HCT116 (cell line): Measurements from ENCODE around the gene HAVCR2. TPM values are rescaled to one million over a fixed set of nuclear protein-coding genes. Genes with fewer than 3 reads are reported as not detected.

Source experiments
- ATAC-seq: fragments of 200-7000 bp; cut with Tn5 transposase; 2 replicates; pipeline ENCODE4 v1.9.1; 2020; ENCODE audit warnings: mild to moderate bottlenecking, moderate library complexity
- BruUV-seq: library from RNA; stranded (reverse); fragments of 400-500 nt; replicated peaks from 2 replicates; lab custom pipeline; 2021; lab: Mats Ljungman, UMichigan
- CTCF ChIA-PET: fragments of 300-600 bp; sonication (Branson Sonifier 250); formaldehyde crosslinking; loops from one replicate; lab custom pipeline; 2021; ENCODE audit warnings: antibody characterized with exemption; lab: Charles Lee
- POLR2A ChIA-PET: fragments of 300-600, 350-600 bp; sonication (Branson Sonifier 250); formaldehyde crosslinking; loops from one replicate; lab custom pipeline; 2021; ENCODE audit warnings: antibody characterized with exemption; lab: Charles Lee
- RAD21 ChIA-PET, 2 experiments: fragments of 300-600 bp; sonication (Branson Sonifier 250); formaldehyde crosslinking; loops; one replicate each; lab custom pipeline; 2023; ENCODE audit warnings: low total read pairs in 2 of 2; ENCODE audit not compliant: uncharacterized antibody in 2 of 2, unreplicated experiment in 2 of 2, low non-redundant PET in 1 of 2; lab: Charles Lee
- DNase-seq: peaks from one replicate; pipeline ENCODE4 v3.0.0-alpha.2; 2010; ENCODE audit warnings: low read depth, low spot score
- H2AFZ ChIP-seq: fragments of 200-600 bp; shearing (Covaris generic), sonication (generic); 2 replicates; pipeline ENCODE4 v1.6.1; 2017; ENCODE audit warnings: low read depth, mixed run types, mixed read lengths, antibody characterized with exemption, low read length; ENCODE audit not compliant: poor library complexity, severe bottlenecking
- H3K27ac ChIP-seq: 2 replicates; pipeline ENCODE4 v1.5.1; 2012; ENCODE audit warnings: low read depth, low read length
- H3K27me3 ChIP-seq: fragments of 200-600 bp; sonication (generic); 2 replicates; pipeline ENCODE4 v1.6.1; 2016; ENCODE audit warnings: mixed run types, low read length, mixed read lengths; ENCODE audit not compliant: insufficient read depth
- H3K36me3 ChIP-seq, 2 experiments: fragments of 200-500 bp in 1 of 2; fragments of 200-600 bp in 1 of 2; sonication (Bioruptor generic) in 1 of 2; sonication (generic) in 1 of 2; 2 replicates each; pipeline versions ENCODE4 v1.5.1 to v1.6.1; 2014 to 2016; ENCODE audit warnings: low read length in 2 of 2, inconsistent platforms in 1 of 2, mixed read lengths in 1 of 2, mixed run types in 1 of 2; ENCODE audit not compliant: insufficient read depth in 2 of 2, control insufficient read depth in 1 of 2
- H3K4me1 ChIP-seq, 2 experiments: fragments of 200-600 bp in 1 of 2; sonication (generic) in 1 of 2; 2 replicates each; pipeline versions ENCODE4 v1.5.1 to v1.6.1; 2012 to 2017; ENCODE audit warnings: low read length in 2 of 2, inconsistent platforms in 1 of 2, mild to moderate bottlenecking in 1 of 2, mixed read lengths in 1 of 2, mixed run types in 1 of 2, moderate library complexity in 1 of 2; ENCODE audit not compliant: insufficient read depth in 2 of 2, control insufficient read depth in 1 of 2
- H3K4me2 ChIP-seq: fragments of 200-600 bp; sonication (generic); 2 replicates; pipeline ENCODE4 v1.6.1; 2017; ENCODE audit warnings: mixed run types, low read length, mixed read lengths
- H3K4me3 ChIP-seq, 2 experiments: fragments of 200-600 bp in 1 of 2; sonication (generic) in 1 of 2; replicated peaks in 1 of 2; 2 replicates each; pipeline ENCODE4 v1.5.1; 2011 to 2016; ENCODE audit warnings: low read length in 2 of 2, control low read depth in 1 of 2, low read depth in 1 of 2, mild to moderate bottlenecking in 1 of 2, mixed read lengths in 1 of 2, mixed run types in 1 of 2
- H3K79me2 ChIP-seq: fragments of 200-600 bp; sonication (generic); 2 replicates; pipeline ENCODE4 v1.6.1; 2017; ENCODE audit warnings: mild to moderate bottlenecking, mixed run types, low read length, moderate library complexity, mixed read lengths; ENCODE audit not compliant: insufficient read depth
- H3K9ac ChIP-seq: fragments of 200-600 bp; sonication (generic); 2 replicates; pipeline ENCODE4 v1.6.1; 2016; ENCODE audit warnings: low read length, mixed read lengths
- H3K9me2 ChIP-seq: fragments of 200-600 bp; sonication (generic), shearing (Covaris generic); 2 replicates; pipeline ENCODE4 v1.6.1; 2017; ENCODE audit warnings: mixed run types, mild to moderate bottlenecking, moderate library complexity; ENCODE audit not compliant: insufficient read depth
- H3K9me3 ChIP-seq, 2 experiments: fragments of 200-500 bp in 1 of 2; fragments of 200-600 bp in 1 of 2; sonication (Bioruptor generic) in 1 of 2; sonication (generic) in 1 of 2; 2 replicates each; pipeline ENCODE4 v1.6.1; 2014 to 2017; ENCODE audit warnings: low read length in 2 of 2, mixed read lengths in 2 of 2, inconsistent platforms in 1 of 2, low read depth in 1 of 2, mild to moderate bottlenecking in 1 of 2, mixed run types in 1 of 2, moderate library complexity in 1 of 2; ENCODE audit not compliant: control insufficient read depth in 1 of 2, insufficient read depth in 1 of 2
- H4K20me1 ChIP-seq: fragments of 200-600 bp; sonication (generic), shearing (Covaris generic); 2 replicates; pipeline ENCODE4 v1.6.1; 2017; ENCODE audit warnings: mixed run types, mild to moderate bottlenecking, moderate library complexity; ENCODE audit not compliant: insufficient read depth
- CBX3 ChIP-seq: IDR thresholded peaks from 2 replicates; pipeline ENCODE4 v1.6.1; 2012; ENCODE audit warnings: low read depth
- CEBPB ChIP-seq: IDR thresholded peaks from 2 replicates; pipeline ENCODE4 v1.6.1; 2012; ENCODE audit warnings: low read depth
- CTCF ChIP-seq, 3 experiments: fragments of 200-600 bp in 1 of 3; sonication (generic) in 1 of 3; IDR thresholded peaks in 2 of 3; conservative IDR thresholded peaks in 1 of 3; 2 replicates each; pipeline ENCODE4 v1.5.1; 2012 to 2017; ENCODE audit warnings: low read depth in 2 of 3, low read length in 2 of 3, antibody characterized with exemption in 1 of 3, borderline replicate concordance in 1 of 3, control low read depth in 1 of 3, mild to moderate bottlenecking in 1 of 3, mixed read lengths in 1 of 3, mixed run types in 1 of 3, moderate library complexity in 1 of 3; ENCODE audit not compliant: insufficient read depth in 1 of 3
- EGR1 ChIP-seq: IDR thresholded peaks from 2 replicates; pipeline ENCODE4 v1.6.1; 2012; ENCODE audit warnings: low read depth
- EZH2phosphoT487 ChIP-seq: fragments of 200-600 bp; IDR thresholded peaks from 2 replicates; pipeline ENCODE4 v1.6.1; 2018; ENCODE audit warnings: antibody characterized with exemption, borderline replicate concordance
- FOSL1 ChIP-seq: IDR thresholded peaks from 2 replicates; pipeline ENCODE4 v1.6.1; 2012; ENCODE audit warnings: low read depth
- JUND ChIP-seq: IDR thresholded peaks from 2 replicates; pipeline ENCODE4 v1.6.1; 2012
- MAX ChIP-seq: IDR thresholded peaks from 2 replicates; pipeline ENCODE4 v1.6.1; 2012
- POLR2AphosphoS5 ChIP-seq: IDR thresholded peaks from 2 replicates; pipeline ENCODE4 v1.6.1; 2011; ENCODE audit warnings: mild to moderate bottlenecking, low read depth, low read length, moderate library complexity
- RAD21 ChIP-seq: IDR thresholded peaks from 2 replicates; pipeline ENCODE4 v1.6.1; 2012; ENCODE audit warnings: low read depth, mild to moderate bottlenecking
- SIN3A ChIP-seq: IDR thresholded peaks from 2 replicates; pipeline ENCODE4 v1.6.1; 2012; ENCODE audit warnings: low read depth
- SP1 ChIP-seq: IDR thresholded peaks from 2 replicates; pipeline ENCODE4 v1.6.1; 2012; ENCODE audit warnings: low read depth
- SRF ChIP-seq: IDR thresholded peaks from 2 replicates; pipeline ENCODE4 v1.6.1; 2012; ENCODE audit warnings: low read depth
- TCF7L2 ChIP-seq: IDR thresholded peaks from 2 replicates; pipeline ENCODE4 v1.7.0; 2011; ENCODE audit warnings: borderline replicate concordance, inconsistent platforms; ENCODE audit not compliant: insufficient read depth, insufficient read length; ENCODE audit errors: extremely low read depth
- YY1 ChIP-seq: IDR thresholded peaks from 2 replicates; pipeline ENCODE4 v1.6.1; 2011; ENCODE audit warnings: low read length, low read depth, moderate library complexity, mild to moderate bottlenecking; ENCODE audit not compliant: insufficient replicate concordance; ENCODE audit errors: extremely low read depth
- ZBTB33 ChIP-seq: IDR thresholded peaks from 2 replicates; pipeline ENCODE4 v1.6.1; 2011; ENCODE audit warnings: mild to moderate bottlenecking, low read length, moderate library complexity; ENCODE audit not compliant: insufficient replicate concordance; ENCODE audit errors: extremely low read depth
- ZFX ChIP-seq: fragments of 450-650 bp; IDR thresholded peaks from 2 replicates; pipeline ENCODE4 v1.6.1; 2017
- ZNF274 ChIP-seq: fragments of 200-500 bp; sonication (Bioruptor generic); IDR thresholded peaks from 2 replicates; pipeline ENCODE4 v1.6.1; 2014; ENCODE audit warnings: mild to moderate bottlenecking, low read depth, low read length, inconsistent platforms
- intact Hi-C: fragments of 100-400 bp; cut with micrococcal nuclease; formaldehyde crosslinking; loops from 2 replicates; pipeline ENCODE4 v1.10.0; 2022
- total RNA-seq: library from RNA; stranded (reverse); gene quantifications from one replicate; pipeline ENCODE4 v1.2.1, GENCODE V29; 2021; ENCODE audit not compliant: unreplicated experiment
- TF ChIP-seq, protein P1 (sequence below): IDR thresholded peaks from 2 replicates; pipeline ENCODE4 v1.6.1; 2012; ENCODE audit warnings: low read depth
- TF ChIP-seq, protein P2 (sequence below): IDR thresholded peaks from 2 replicates; pipeline ENCODE4 v1.6.1; 2012

Gene HAVCR2
- total RNA-seq, 1 experiment from 2014 or later: 0.07 TPM

- Histone ChIP-seq H3K9ac (no peak overlapping the region), H3K4me3 (no peak overlapping the region; a peak in 1 of 4 replicates), H3K4me2 (peak overlapping the region; percentile 52), H2AFZ (peak overlapping the region; percentile 77), H3K9me2 (no peaks in the 10 kb centered on the region), H3K9me3 (no peaks in the 10 kb centered on the region), H3K4me1 (peaks cover 4 to 30% of the 10 kb centered on the region in 2 experiments; a peak in 3 of 4 replicates), H3K27ac (no peak overlapping the region), H3K79me2 (no peaks in the 10 kb centered on the region), H4K20me1 (no peaks in the 10 kb centered on the region), H3K27me3 (no peaks in the 10 kb centered on the region), H3K36me3 (no peaks in the 10 kb centered on the region)
- CTCF ChIA-PET: no interaction called here
- peak; percentile 55 for ATAC-seq
- POLR2A ChIA-PET: no interaction called here
- BruUV-seq: no TSS peak
- intact Hi-C loops: no loop called here
- TF ChIP-seq SRF (no peak), ZNF274 (no peak), SP1 (no peak), ZFX (no peak), MAX (peak; percentile 33; the same call in 1 of the 2 replicates), JUND (peak; percentile 33), POLR2AphosphoS5 (no peak), YY1 (no peak), ZBTB33 (no peak), CBX3 (no peak), TCF7L2 (no peak), FOSL1 (peak; percentile 67), CTCF (IDR thresholded peaks at IDR 0.05 in 2 of 3, conservative IDR thresholded peaks at IDR 0.05 in 1 of 3; ENCODE audit: borderline replicate concordance in 1 of 3, insufficient read depth in 1 of 3, low read depth in 2 of 3, low read length in 2 of 3) (no peak), EZH2phosphoT487 (no peak), EGR1 (no peak), RAD21 (no peak), CEBPB (no peak), SIN3A (no peak)
- TF ChIP-seq, protein P1, sequence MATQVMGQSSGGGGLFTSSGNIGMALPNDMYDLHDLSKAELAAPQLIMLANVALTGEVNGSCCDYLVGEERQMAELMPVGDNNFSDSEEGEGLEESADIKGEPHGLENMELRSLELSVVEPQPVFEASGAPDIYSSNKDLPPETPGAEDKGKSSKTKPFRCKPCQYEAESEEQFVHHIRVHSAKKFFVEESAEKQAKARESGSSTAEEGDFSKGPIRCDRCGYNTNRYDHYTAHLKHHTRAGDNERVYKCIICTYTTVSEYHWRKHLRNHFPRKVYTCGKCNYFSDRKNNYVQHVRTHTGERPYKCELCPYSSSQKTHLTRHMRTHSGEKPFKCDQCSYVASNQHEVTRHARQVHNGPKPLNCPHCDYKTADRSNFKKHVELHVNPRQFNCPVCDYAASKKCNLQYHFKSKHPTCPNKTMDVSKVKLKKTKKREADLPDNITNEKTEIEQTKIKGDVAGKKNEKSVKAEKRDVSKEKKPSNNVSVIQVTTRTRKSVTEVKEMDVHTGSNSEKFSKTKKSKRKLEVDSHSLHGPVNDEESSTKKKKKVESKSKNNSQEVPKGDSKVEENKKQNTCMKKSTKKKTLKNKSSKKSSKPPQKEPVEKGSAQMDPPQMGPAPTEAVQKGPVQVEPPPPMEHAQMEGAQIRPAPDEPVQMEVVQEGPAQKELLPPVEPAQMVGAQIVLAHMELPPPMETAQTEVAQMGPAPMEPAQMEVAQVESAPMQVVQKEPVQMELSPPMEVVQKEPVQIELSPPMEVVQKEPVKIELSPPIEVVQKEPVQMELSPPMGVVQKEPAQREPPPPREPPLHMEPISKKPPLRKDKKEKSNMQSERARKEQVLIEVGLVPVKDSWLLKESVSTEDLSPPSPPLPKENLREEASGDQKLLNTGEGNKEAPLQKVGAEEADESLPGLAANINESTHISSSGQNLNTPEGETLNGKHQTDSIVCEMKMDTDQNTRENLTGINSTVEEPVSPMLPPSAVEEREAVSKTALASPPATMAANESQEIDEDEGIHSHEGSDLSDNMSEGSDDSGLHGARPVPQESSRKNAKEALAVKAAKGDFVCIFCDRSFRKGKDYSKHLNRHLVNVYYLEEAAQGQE: no peak
- TF ChIP-seq, protein P2, sequence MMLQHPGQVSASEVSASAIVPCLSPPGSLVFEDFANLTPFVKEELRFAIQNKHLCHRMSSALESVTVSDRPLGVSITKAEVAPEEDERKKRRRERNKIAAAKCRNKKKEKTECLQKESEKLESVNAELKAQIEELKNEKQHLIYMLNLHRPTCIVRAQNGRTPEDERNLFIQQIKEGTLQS: no peak
- RAD21 ChIA-PET: no interaction called here
- no peak for DNase-seq
These were observed 32.3 kb downstream of the HAVCR2 start for GRCh38 chr5:157076558-157076957.
